GM19351 (cell line): Measurements from ENCODE around the gene FZD8.

ENCODE experiments used
- ATAC-seq: cut with Tn5 transposase; IDR thresholded peaks from one replicate; pipeline ENCODE4 v1.9.1; 2021; ENCODE audit warnings: mild to moderate bottlenecking, moderate library complexity; ENCODE audit not compliant: unreplicated experiment

Gene FZD8

GRCh38 chr10:35607475-35608327 is 34.4 kb downstream of the FZD8 start:
- ATAC-seq: no peak

GRCh38 chr10:35606430-35606829 is 35.7 kb downstream of the FZD8 start:
- no peak for ATAC-seq

GRCh38 chr10:35605191-35605590 is 36.9 kb downstream of the FZD8 start, which contains the start of gene GJD4:
GJD4 (plus strand) TSS chr10:35605341; CDS start chr10:35605568, 227 bp downstream.
- no peak for ATAC-seq

- no peak for ATAC-seq
Measured at GRCh38 chr10:35600193-35600592, 41.9 kb downstream of the FZD8 start.

- no peak for ATAC-seq
Measured at GRCh38 chr10:35598379-35598778, 43.7 kb downstream of the FZD8 start.

GRCh38 chr10:35595106-35595505 is 47.0 kb downstream of the FZD8 start:
- no peak for ATAC-seq

GRCh38 chr10:35594115-35595079 is 47.7 kb downstream of the FZD8 start:
- ATAC-seq: no peak

- no peak for ATAC-seq
Measured at GRCh38 chr10:35592441-35592840, 49.7 kb downstream of the FZD8 start.

GRCh38 chr10:35588836-35589235 is 53.3 kb downstream of the FZD8 start:
- ATAC-seq: no peak
